Measurements from ENCODE around the gene HSPA1L.
"Not testable (repeated sequence)": the region's sequence is repeated elsewhere in the genome, so short reads cannot be mapped to it uniquely, and the experiment has no call there.

HSPA1L gene

GRCh38 chr6:31815025-31815838 lies at the start of gene HSPA1L, which contains the start of gene HSPA1A:
TSS of gene HSPA1L (minus strand) at chr6:31815283. CDS start at chr6:31811972, 3,311 bp downstream.
TSS of gene HSPA1A (plus strand) at chr6:31815543. CDS start at chr6:31815757, 214 bp downstream.
- Mint-ChIP-seq H3K27ac (peak within 1 kb of the TSS; percentile 88), H3K27me3 (ENCODE audit: low read depth) (no peaks in the 10 kb centered on the region), H3K9me3 (no peaks in the 10 kb centered on the region), H3K4me1 (ENCODE audit: low read depth) (peaks cover 35% of the 10 kb centered on the region), H3K36me3 (ENCODE audit: low read depth) (peaks cover 19% of the 10 kb centered on the region), H3K4me3 (peak within 1 kb of the TSS; percentile 91)
- peak; percentile 81 for DNase-seq (ENCODE audit: low spot score)

- H3K27me3 Mint-ChIP-seq (ENCODE audit: low read depth), result no peaks in the 10 kb centered on the region
- peaks cover 5% of the 10 kb centered on the region for H3K36me3 Mint-ChIP-seq (ENCODE audit: low read depth)
- DNase-seq (ENCODE audit: low spot score), result no peak
- peaks cover 19% of the 10 kb centered on the region for H3K4me1 Mint-ChIP-seq (ENCODE audit: low read depth)
- no peaks in the 10 kb centered on the region for H3K9me3 Mint-ChIP-seq
- H3K27ac Mint-ChIP-seq, result no peak overlapping the region
- peak overlapping the region; percentile 34 for H3K4me3 Mint-ChIP-seq
These were observed 49.7 kb upstream of the HSPA1L start for GRCh38 chr6:31864818-31865204.

- Mint-ChIP-seq H3K4me1 (ENCODE audit: low read depth) (peaks cover 19% of the 10 kb centered on the region), H3K27ac (peak overlapping the region; percentile 91), H3K4me3 (peak overlapping the region; percentile 99)
- H3K27me3 Mint-ChIP-seq (ENCODE audit: low read depth); H3K9me3 Mint-ChIP-seq; DNase-seq (ENCODE audit: low spot score); H3K36me3 Mint-ChIP-seq (ENCODE audit: low read depth): not testable (repeated sequence)
These were observed 49.1 kb upstream of the HSPA1L start for GRCh38 chr6:31864123-31864562.

GRCh38 chr6:31862344-31863235 lies 47.5 kb upstream of the HSPA1L start, which contains the start of gene NEU1:
TSS of gene NEU1 (minus strand) at chr6:31862821. CDS start at chr6:31862776, 45 bp downstream.
- H3K4me3 Mint-ChIP-seq, result peak within 1 kb of the TSS; percentile 99
- peak; percentile 99 for DNase-seq (ENCODE audit: low spot score)
- peaks cover 7% of the 10 kb centered on the region for H3K36me3 Mint-ChIP-seq (ENCODE audit: low read depth)
- peak within 1 kb of the TSS; percentile 91 for H3K27ac Mint-ChIP-seq
- H3K4me1 Mint-ChIP-seq (ENCODE audit: low read depth), result peaks cover 19% of the 10 kb centered on the region
- no peaks in the 10 kb centered on the region for H3K9me3 Mint-ChIP-seq
- no peaks in the 10 kb centered on the region for H3K27me3 Mint-ChIP-seq (ENCODE audit: low read depth)

- Mint-ChIP-seq H3K27ac (peak overlapping the region; percentile 91), H3K36me3 (ENCODE audit: low read depth) (peaks cover 7% of the 10 kb centered on the region), H3K4me1 (ENCODE audit: low read depth) (peaks cover 19% of the 10 kb centered on the region), H3K4me3 (peak overlapping the region; percentile 99), H3K9me3 (no peaks in the 10 kb centered on the region), H3K27me3 (ENCODE audit: low read depth) (no peaks in the 10 kb centered on the region)
- DNase-seq (ENCODE audit: low spot score), result no peak
These were observed 46.8 kb upstream of the HSPA1L start for GRCh38 chr6:31861919-31862343.

GRCh38 chr6:31861150-31861549 lies 46.1 kb upstream of the HSPA1L start:
- Mint-ChIP-seq H3K27me3 (ENCODE audit: low read depth) (no peaks in the 10 kb centered on the region), H3K4me3 (peak overlapping the region; percentile 99), H3K4me1 (ENCODE audit: low read depth) (peaks cover 19% of the 10 kb centered on the region), H3K9me3 (no peaks in the 10 kb centered on the region), H3K27ac (no peak overlapping the region), H3K36me3 (ENCODE audit: low read depth) (peaks cover 7% of the 10 kb centered on the region)
- no peak for DNase-seq (ENCODE audit: low spot score)

GRCh38 chr6:31860349-31860748 lies 45.3 kb upstream of the HSPA1L start:
- peaks cover 19% of the 10 kb centered on the region for H3K4me1 Mint-ChIP-seq (ENCODE audit: low read depth)
- peaks cover 7% of the 10 kb centered on the region for H3K36me3 Mint-ChIP-seq (ENCODE audit: low read depth)
- H3K27ac Mint-ChIP-seq, result no peak overlapping the region
- H3K9me3 Mint-ChIP-seq, result no peaks in the 10 kb centered on the region
- no peak for DNase-seq (ENCODE audit: low spot score)
- H3K27me3 Mint-ChIP-seq (ENCODE audit: low read depth), result no peaks in the 10 kb centered on the region
- H3K4me3 Mint-ChIP-seq, result no peak overlapping the region

GRCh38 chr6:31859923-31860322 lies 44.8 kb upstream of the HSPA1L start:
- DNase-seq (ENCODE audit: low spot score), result no peak
- Mint-ChIP-seq H3K9me3 (no peaks in the 10 kb centered on the region), H3K36me3 (ENCODE audit: low read depth) (peaks cover 7% of the 10 kb centered on the region), H3K4me3 (no peak overlapping the region), H3K27ac (no peak overlapping the region), H3K4me1 (ENCODE audit: low read depth) (peaks cover 17% of the 10 kb centered on the region), H3K27me3 (ENCODE audit: low read depth) (no peaks in the 10 kb centered on the region)

- Mint-ChIP-seq H3K9me3 (no peaks in the 10 kb centered on the region), H3K36me3 (ENCODE audit: low read depth) (peaks cover 7% of the 10 kb centered on the region), H3K27me3 (ENCODE audit: low read depth) (no peaks in the 10 kb centered on the region), H3K4me1 (ENCODE audit: low read depth) (peaks cover 13% of the 10 kb centered on the region), H3K27ac (no peak overlapping the region), H3K4me3 (no peak overlapping the region)
- DNase-seq (ENCODE audit: low spot score), result no peak
These were observed 43.6 kb upstream of the HSPA1L start for GRCh38 chr6:31858707-31859106.

- DNase-seq (ENCODE audit: low spot score); H3K27ac Mint-ChIP-seq; H3K27me3 Mint-ChIP-seq (ENCODE audit: low read depth); H3K36me3 Mint-ChIP-seq (ENCODE audit: low read depth); H3K4me3 Mint-ChIP-seq; H3K9me3 Mint-ChIP-seq: not testable (repeated sequence)
- H3K4me1 Mint-ChIP-seq (ENCODE audit: low read depth), result peaks cover 11% of the 10 kb centered on the region
These were observed 42.7 kb upstream of the HSPA1L start for GRCh38 chr6:31857774-31858173.

- H3K9me3 Mint-ChIP-seq; H3K4me1 Mint-ChIP-seq (ENCODE audit: low read depth); H3K4me3 Mint-ChIP-seq; DNase-seq (ENCODE audit: low spot score); H3K27ac Mint-ChIP-seq; H3K36me3 Mint-ChIP-seq (ENCODE audit: low read depth); H3K27me3 Mint-ChIP-seq (ENCODE audit: low read depth): not testable (repeated sequence)
These were observed 37.1 kb upstream of the HSPA1L start for GRCh38 chr6:31851980-31852718.

- Mint-ChIP-seq H3K4me1 (ENCODE audit: low read depth) (no peaks in the 10 kb centered on the region), H3K27me3 (ENCODE audit: low read depth) (no peaks in the 10 kb centered on the region), H3K9me3 (peaks cover 7% of the 10 kb centered on the region), H3K27ac (no peak overlapping the region), H3K4me3 (no peak overlapping the region), H3K36me3 (ENCODE audit: low read depth) (peaks cover 4% of the 10 kb centered on the region)
- no peak for DNase-seq (ENCODE audit: low spot score)
These were observed 36.4 kb upstream of the HSPA1L start for GRCh38 chr6:31851485-31851832.

GRCh38 chr6:31850765-31851484 lies 35.8 kb upstream of the HSPA1L start:
- Mint-ChIP-seq H3K27ac (no peak overlapping the region), H3K4me1 (ENCODE audit: low read depth) (no peaks in the 10 kb centered on the region)

More at GRCh38 chr6:31850765-31851484, 35.8 kb upstream of the HSPA1L start:
- no peak for DNase-seq (ENCODE audit: low spot score)
- Mint-ChIP-seq H3K27me3 (ENCODE audit: low read depth) (no peaks in the 10 kb centered on the region), H3K4me3 (no peak overlapping the region), H3K36me3 (ENCODE audit: low read depth) (peaks cover 4% of the 10 kb centered on the region), H3K9me3 (peaks cover 7% of the 10 kb centered on the region)

Data from T-helper 2 cell treated with Interferon-gamma antibody and Interleukin-4, amounts not matched to agents 5 μg/mL and 100 μg/mL, for 36 hours (primary cell).